Measurements from ENCODE around the gene MACO1.

MACO1 gene

GRCh38 chr1:25505656-25506385 is 75.1 kb downstream of the MACO1 start:
- TF ChIP-seq FOXP2 (optimal IDR thresholded peaks at IDR 0.05; ENCODE audit: borderline replicate concordance, extremely low read depth, extremely low read length, insufficient read depth) (no peak), REST (IDR thresholded peaks at IDR 0.05; ENCODE audit: insufficient read depth in 1 of 2, low read depth in 2 of 2, low read length in 2 of 2) (no peak), POLR2AphosphoS5 (IDR thresholded peaks at IDR 0.05; ENCODE audit: low read depth, low read length) (no peak), TAF1 (IDR thresholded peaks at IDR 0.05; ENCODE audit: borderline replicate concordance, insufficient read depth, low read length) (no peak), SIN3A (IDR thresholded peaks at IDR 0.05; ENCODE audit: borderline replicate concordance, insufficient read depth, low read length) (no peak)

DNA sequence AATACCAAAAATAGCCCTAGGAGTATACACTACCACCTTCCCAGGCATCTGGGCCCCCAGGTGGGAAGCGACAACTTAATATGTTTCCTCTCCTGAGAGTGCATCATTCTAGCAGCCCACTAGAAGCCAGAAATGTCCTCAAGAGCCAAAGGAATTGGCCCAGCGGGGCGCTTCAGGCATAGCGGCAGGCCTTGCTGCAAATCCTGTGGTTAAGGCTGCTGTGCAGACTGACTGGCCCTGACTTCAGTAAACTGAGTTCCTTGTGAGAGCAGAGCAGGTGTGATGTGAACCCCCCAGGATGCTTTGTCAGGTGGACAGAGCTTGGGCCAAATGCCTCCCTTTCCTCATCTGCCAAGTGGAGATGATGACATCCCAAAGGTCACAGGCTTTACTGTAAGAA is 83.0 kb downstream of the MACO1 start:
- no peak for TF ChIP-seq FOXP2 (optimal IDR thresholded peaks at IDR 0.05; ENCODE audit: borderline replicate concordance, extremely low read depth, extremely low read length, insufficient read depth)
- no peak for TF ChIP-seq TAF1 (IDR thresholded peaks at IDR 0.05; ENCODE audit: borderline replicate concordance, insufficient read depth, low read length)
- no peak for TF ChIP-seq SIN3A (IDR thresholded peaks at IDR 0.05; ENCODE audit: borderline replicate concordance, insufficient read depth, low read length)
- no peak for TF ChIP-seq REST (IDR thresholded peaks at IDR 0.05; ENCODE audit: insufficient read depth in 1 of 2, low read depth in 2 of 2, low read length in 2 of 2)
- no peak for TF ChIP-seq POLR2AphosphoS5 (IDR thresholded peaks at IDR 0.05; ENCODE audit: low read depth, low read length)

GRCh38 chr1:25515033-25515432 is 84.3 kb downstream of the MACO1 start:
- TF ChIP-seq REST (IDR thresholded peaks at IDR 0.05; ENCODE audit: insufficient read depth in 1 of 2, low read depth in 2 of 2, low read length in 2 of 2) = no peak
- no peak for TF ChIP-seq POLR2AphosphoS5 (IDR thresholded peaks at IDR 0.05; ENCODE audit: low read depth, low read length)
- no peak for TF ChIP-seq TAF1 (IDR thresholded peaks at IDR 0.05; ENCODE audit: borderline replicate concordance, insufficient read depth, low read length)
- TF ChIP-seq SIN3A (IDR thresholded peaks at IDR 0.05; ENCODE audit: borderline replicate concordance, insufficient read depth, low read length) = no peak
- no peak for TF ChIP-seq FOXP2 (optimal IDR thresholded peaks at IDR 0.05; ENCODE audit: borderline replicate concordance, extremely low read depth, extremely low read length, insufficient read depth)

GRCh38 chr1:25516686-25517085 is 86.0 kb downstream of the MACO1 start:
- TF ChIP-seq POLR2AphosphoS5 (IDR thresholded peaks at IDR 0.05; ENCODE audit: low read depth, low read length) (no peak), SIN3A (IDR thresholded peaks at IDR 0.05; ENCODE audit: borderline replicate concordance, insufficient read depth, low read length) (no peak), FOXP2 (optimal IDR thresholded peaks at IDR 0.05; ENCODE audit: borderline replicate concordance, extremely low read depth, extremely low read length, insufficient read depth) (no peak), REST (IDR thresholded peaks at IDR 0.05; ENCODE audit: insufficient read depth in 1 of 2, low read depth in 2 of 2, low read length in 2 of 2) (no peak), TAF1 (IDR thresholded peaks at IDR 0.05; ENCODE audit: borderline replicate concordance, insufficient read depth, low read length) (no peak)

All from PFSK-1 (cell line).